GM12878 (cell line): Measurements from ENCODE around the gene MTF2. TPM values are rescaled to one million over a fixed set of nuclear protein-coding genes. Genes with fewer than 3 reads are reported as not detected.

Experiments
- ATAC-seq: fragments of 200-7000 bp; cut with Tn5 transposase; 3 replicates; pipeline ENCODE4 v1.9.1; 2020; ENCODE audit warnings: mild to moderate bottlenecking, moderate library complexity
- BruUV-seq: library from RNA; stranded (reverse); fragments of 400-500 nt; replicated peaks from 2 replicates; lab custom pipeline; 2021; lab: Mats Ljungman, UMichigan
- CTCF ChIA-PET: fragments of 300-600 bp; sonication (Branson Sonifier 250); formaldehyde crosslinking; extraction: SDS; loops from one replicate; lab custom pipeline; 2021; ENCODE audit warnings: inconsistent platforms; lab: Yijun Ruan, JAX
- POLR2A ChIA-PET: fragments of 350-600 bp; formaldehyde crosslinking; extraction: SDS; loops from one replicate; lab custom pipeline; 2021; ENCODE audit warnings: inconsistent platforms; lab: Charles Lee
- RAD21 ChIA-PET: fragments of 300-600 bp; sonication (Branson Sonifier 250); formaldehyde crosslinking; loops from one replicate; lab custom pipeline; 2023; ENCODE audit warnings: antibody characterized with exemption; ENCODE audit not compliant: unreplicated experiment; lab: Charles Lee
- SMC1A ChIA-PET: fragments of 300-600 bp; sonication (Branson Sonifier 250); formaldehyde crosslinking; loops from one replicate; lab custom pipeline; 2023; ENCODE audit not compliant: unreplicated experiment, uncharacterized antibody; lab: Charles Lee
- DNase-seq: peaks from one replicate; pipeline ENCODE4 v3.0.0-alpha.2; 2011; ENCODE audit warnings: low read depth, low spot score
- FAIRE-seq: peaks from 3 replicates; lab custom pipeline; 2011; peaks lifted over from hg19 to GRCh38; lab: Jason Lieb, UNC
- H2AFZ ChIP-seq: 2 replicates; pipeline ENCODE4 v1.6.0; 2011; ENCODE audit warnings: low read depth, low read length, control low read depth; ENCODE audit not compliant: control insufficient read depth
- H3K27ac ChIP-seq: 2 replicates; pipeline ENCODE4 v1.5.1; 2011; ENCODE audit warnings: control low read depth; ENCODE audit not compliant: control insufficient read depth, insufficient read depth
- H3K27me3 ChIP-seq, 2 experiments: replicated peaks in 1 of 2; 2 replicates each; pipeline versions ENCODE4 v1.6.0 to v1.6.1; 2011; ENCODE audit warnings: low read length in 1 of 2; ENCODE audit not compliant: control insufficient read depth in 2 of 2, insufficient read depth in 2 of 2
- H3K36me3 ChIP-seq, 2 experiments: 2 replicates each; pipeline ENCODE4 v1.5.1; 2011; ENCODE audit warnings: low read length in 1 of 2; ENCODE audit not compliant: control insufficient read depth in 2 of 2, insufficient read depth in 2 of 2
- H3K4me1 ChIP-seq: 2 replicates; pipeline ENCODE4 v1.6.1; 2011; ENCODE audit warnings: mild to moderate bottlenecking, low read length, moderate library complexity, mixed read lengths; ENCODE audit not compliant: control insufficient read depth, insufficient read depth
- H3K4me2 ChIP-seq: 2 replicates; pipeline ENCODE4 v1.6.0; 2011; ENCODE audit warnings: control low read depth; ENCODE audit not compliant: control insufficient read depth, insufficient read depth
- H3K4me3 ChIP-seq: fragments of 200-600 bp; sonication (generic); 2 replicates; pipeline ENCODE4 v1.5.1; 2016
- H3K79me2 ChIP-seq: 2 replicates; pipeline ENCODE4 v1.6.0; 2011; ENCODE audit warnings: low read length; ENCODE audit not compliant: control insufficient read depth, insufficient read depth
- H3K9ac ChIP-seq: 2 replicates; pipeline ENCODE4 v1.8.0; 2011; ENCODE audit warnings: low read length, control low read depth, mixed read lengths; ENCODE audit not compliant: control insufficient read depth, insufficient read depth
- H3K9me3 ChIP-seq: replicated peaks from 3 replicates; pipeline ENCODE4 v1.5.1; 2011; ENCODE audit warnings: mild to moderate bottlenecking, low read length; ENCODE audit not compliant: control insufficient read depth, insufficient read depth
- H4K20me1 ChIP-seq: 2 replicates; pipeline ENCODE4 v1.6.0; 2011; ENCODE audit not compliant: control insufficient read depth, insufficient read depth
- ASH2L ChIP-seq: fragments of 300-600, 200-600 bp; sonication (generic); IDR thresholded peaks from 2 replicates; pipeline ENCODE4 v1.6.1; 2017; ENCODE audit warnings: low read depth, mild to moderate bottlenecking, borderline replicate concordance
- BHLHE40 ChIP-seq, 2 experiments: fragments of 450-650 bp in 1 of 2; IDR thresholded peaks; 2 replicates each; pipeline ENCODE4 v1.6.1; 2011 to 2017; ENCODE audit warnings: low read depth in 2 of 2, borderline replicate concordance in 1 of 2, improper control_type of control experiment in 1 of 2, low read length in 1 of 2, mild to moderate bottlenecking in 1 of 2
- BRCA1 ChIP-seq: IDR thresholded peaks from 2 replicates; pipeline ENCODE4 v1.6.1; 2011; ENCODE audit warnings: low read depth, low read length, improper control_type of control experiment
- CBFB ChIP-seq: IDR thresholded peaks from 2 replicates; pipeline ENCODE4 v1.6.1; 2016; ENCODE audit warnings: antibody characterized with exemption, low read depth
- CHD2 ChIP-seq: IDR thresholded peaks from 2 replicates; pipeline ENCODE4 v1.6.1; 2011; ENCODE audit warnings: low read depth, low read length, improper control_type of control experiment, borderline replicate concordance
- KDM1A ChIP-seq: fragments of 200-600 bp; sonication (generic); IDR thresholded peaks from 2 replicates; pipeline ENCODE4 v1.6.1; 2016; ENCODE audit warnings: borderline replicate concordance
- MEF2B ChIP-seq: fragments of 450-650 bp; IDR thresholded peaks from 2 replicates; pipeline ENCODE4 v1.6.1; 2018; ENCODE audit warnings: mild to moderate bottlenecking, moderate library complexity; ENCODE audit not compliant: partially characterized antibody, poor library complexity, severe bottlenecking
- MTA2 ChIP-seq: fragments of 450-650 bp; IDR thresholded peaks from 2 replicates; pipeline ENCODE4 v1.6.1; 2016; ENCODE audit warnings: low read depth, mild to moderate bottlenecking, moderate library complexity
- MYB ChIP-seq: fragments of 150-350 bp; IDR thresholded peaks from 2 replicates; pipeline ENCODE4 v1.6.1; 2014; ENCODE audit warnings: mild to moderate bottlenecking, low read depth, low read length, borderline replicate concordance
- NFYB ChIP-seq: IDR thresholded peaks from 2 replicates; pipeline ENCODE4 v1.6.1; 2011; ENCODE audit warnings: low read depth, mild to moderate bottlenecking, low read length, improper control_type of control experiment, moderate library complexity; ENCODE audit not compliant: insufficient read depth
- PML ChIP-seq: IDR thresholded peaks from 2 replicates; pipeline ENCODE4 v1.6.1; 2012; ENCODE audit warnings: low read length, inconsistent platforms
- RELA ChIP-seq: fragments of 450-650 bp; IDR thresholded peaks from 2 replicates; pipeline ENCODE4 v1.8.0; 2014; ENCODE audit warnings: borderline replicate concordance; ENCODE audit not compliant: partially characterized antibody
- RELB ChIP-seq: fragments of 450-650 bp; IDR thresholded peaks from 2 replicates; pipeline ENCODE4 v1.6.1; 2017; ENCODE audit warnings: low read depth, mild to moderate bottlenecking, moderate library complexity
- SRF ChIP-seq, 2 experiments: IDR thresholded peaks; 2 replicates each; pipeline ENCODE4 v1.6.1; 2011; ENCODE audit warnings: low read depth in 2 of 2, low read length in 2 of 2, mild to moderate bottlenecking in 1 of 2, moderate library complexity in 1 of 2
- WGBS: methylation state at CpG from one replicate; pipeline ENCODE4 v1.1.6; 2016; ENCODE audit warnings: low lambda C conversion rate; ENCODE audit not compliant: insufficient replicate concordance, insufficient coverage; ENCODE audit errors: missing lambda C conversion rate; 5-methylcytosine and 5-hydroxymethylcytosine counted together
- in situ Hi-C: fragments of 300-500 bp; cut with MboI; formaldehyde crosslinking; loops from 9 replicates; pipeline ENCODE4 v1.14.3; 2018; ENCODE audit warnings: mixed read lengths
- intact Hi-C: fragments of 100-400 bp; cut with micrococcal nuclease; formaldehyde crosslinking; loops from one replicate; pipeline ENCODE4 v1.14.2; 2022; ENCODE audit not compliant: unreplicated experiment
- polyA plus RNA-seq, 11 experiments: library from polyadenylated mRNA; depleted of rRNA in 4 of 11; unstranded in 6 of 11; stranded (reverse) in 5 of 11; fragments of >200 nt; fragmentation: Nextera tagmentation in 4 of 11; fragmentation: Illumina TruSeq in 1 of 11; extraction: Ambion mirVana in 4 of 11; extraction: Trizol in 1 of 11; gene quantifications; 1 replicate in 1 of 11; 2 replicates in 10 of 11; pipeline versions ENCODE4 v1.2.1 to v1.2.3, GENCODE V29; 2011 to 2016; ENCODE audit warnings: inconsistent platforms in 2 of 11, missing spikeins in 2 of 11, low read depth in 1 of 11
- total RNA-seq, 4 experiments: library from RNA; depleted of rRNA in 3 of 4; stranded (reverse); fragments of >200 nt in 3 of 4; fragmentation: Illumina TruSeq in 1 of 4; extraction: Trizol in 1 of 4; gene quantifications; 2 replicates each; pipeline versions ENCODE4 v1.2.1 to v1.2.3, GENCODE V29; 2013 to 2021
- TF ChIP-seq, protein P1 (sequence below): IDR thresholded peaks from 2 replicates; pipeline ENCODE4 v1.6.1; 2011; ENCODE audit warnings: borderline replicate concordance, low read depth, mild to moderate bottlenecking, moderate library complexity, low read length; ENCODE audit not compliant: insufficient read depth, poor library complexity, severe bottlenecking

The MTF2 gene
- total and polyA plus RNA-seq, 10 of the 15 experiments (the other 5 are each of a cell fraction or from before 2014, with no cell fraction given) = 22.6 to 74.9 (median 42.8) TPM

DNA sequence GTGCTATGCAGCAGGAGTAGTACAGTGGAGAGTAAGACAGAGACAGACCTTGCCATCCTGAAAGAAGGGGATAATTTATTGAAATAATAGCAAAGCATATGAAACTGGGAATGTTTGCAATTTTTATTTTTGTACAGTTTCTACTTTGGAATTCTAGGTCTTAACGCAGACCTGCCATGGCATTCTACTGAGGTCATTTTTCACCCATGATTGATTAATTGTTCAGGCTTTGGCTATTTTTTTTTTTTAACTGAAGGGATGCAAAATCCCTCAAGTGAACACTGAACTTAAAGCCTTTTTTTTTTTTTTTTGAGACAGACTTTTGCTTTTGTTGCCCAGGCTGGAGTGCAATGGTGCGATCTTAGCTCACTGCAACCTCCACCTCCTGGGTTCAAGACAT, 27.1 kb downstream of the MTF2 start:
- Histone ChIP-seq H2AFZ (no peak overlapping the region), H3K79me2 (peaks cover 50% of the 10 kb centered on the region), H3K4me3 (no peak overlapping the region), H3K9ac (no peak overlapping the region), H3K4me1 (peaks cover 5% of the 10 kb centered on the region; the same call in 1 of the 2 replicates), H3K4me2 (no peak overlapping the region), H3K27ac (no peak overlapping the region), H3K36me3 (peaks cover 2 to 23% of the 10 kb centered on the region in 2 experiments), H3K9me3 (peaks cover 12% of the 10 kb centered on the region), H4K20me1 (no peaks in the 10 kb centered on the region), H3K27me3 (no peaks in the 10 kb centered on the region)
- 100% methylated on average over 2 of the region's 2 CpGs for WGBS
- ChIA-PET SMC1A (no interaction called here), POLR2A (no interaction called here), CTCF (no interaction called here), RAD21 (no interaction called here)
- in situ Hi-C loops = no loop called here
- FAIRE-seq (no peak), DNase-seq (no peak), ATAC-seq (no peak)
- BruUV-seq = no TSS peak
- intact Hi-C loops = no loop called here
- no peak for TF ChIP-seq ASH2L
- TF ChIP-seq MYB = no peak
- TF ChIP-seq PML = no peak
- TF ChIP-seq CHD2 = no peak
- TF ChIP-seq CBFB = no peak
- TF ChIP-seq BRCA1 = no peak
- no peak for TF ChIP-seq RELB
- no peak for TF ChIP-seq NFYB
- TF ChIP-seq MTA2 = no peak
- TF ChIP-seq KDM1A = no peak
- TF ChIP-seq SRF (IDR thresholded peaks at IDR 0.05; ENCODE audit: low read depth in 2 of 2, low read length in 2 of 2) = no peak
- TF ChIP-seq, protein P1, sequence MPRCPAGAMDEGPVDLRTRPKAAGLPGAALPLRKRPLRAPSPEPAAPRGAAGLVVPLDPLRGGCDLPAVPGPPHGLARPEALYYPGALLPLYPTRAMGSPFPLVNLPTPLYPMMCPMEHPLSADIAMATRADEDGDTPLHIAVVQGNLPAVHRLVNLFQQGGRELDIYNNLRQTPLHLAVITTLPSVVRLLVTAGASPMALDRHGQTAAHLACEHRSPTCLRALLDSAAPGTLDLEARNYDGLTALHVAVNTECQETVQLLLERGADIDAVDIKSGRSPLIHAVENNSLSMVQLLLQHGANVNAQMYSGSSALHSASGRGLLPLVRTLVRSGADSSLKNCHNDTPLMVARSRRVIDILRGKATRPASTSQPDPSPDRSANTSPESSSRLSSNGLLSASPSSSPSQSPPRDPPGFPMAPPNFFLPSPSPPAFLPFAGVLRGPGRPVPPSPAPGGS = no peak
- no peak for TF ChIP-seq RELA
- no peak for TF ChIP-seq MEF2B
- TF ChIP-seq BHLHE40 (IDR thresholded peaks at IDR 0.05; ENCODE audit: borderline replicate concordance in 1 of 2, low read depth in 2 of 2, low read length in 1 of 2) = no peak
